GM18517 (cell line): Measurements from ENCODE around the gene RRP15.

Experiments
- ATAC-seq: cut with Tn5 transposase; IDR thresholded peaks from one replicate; pipeline ENCODE4 v1.9.1; 2021; ENCODE audit warnings: mild to moderate bottlenecking, moderate library complexity; ENCODE audit not compliant: unreplicated experiment

Gene RRP15

DNA sequence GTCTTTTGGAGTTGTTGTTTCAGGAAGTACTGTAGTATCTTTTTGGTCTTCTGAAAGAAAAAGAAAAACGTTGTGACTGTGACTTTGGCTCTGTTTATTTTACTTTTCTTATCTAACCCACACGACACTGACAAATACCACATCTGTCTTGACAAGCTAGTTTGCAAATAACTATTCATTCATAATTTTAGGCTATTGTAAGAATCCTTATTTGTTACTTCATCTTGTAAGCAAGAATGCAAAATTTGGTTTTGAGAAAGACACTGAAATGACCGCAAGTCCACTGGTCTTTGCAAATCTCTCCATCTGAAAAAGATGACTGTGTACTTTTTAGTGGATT is 72.8 kb downstream of the RRP15 start:
- no peak for ATAC-seq

- ATAC-seq, result no peak
Observed at GRCh38 chr1:218361298-218362065, 76.4 kb downstream of the RRP15 start.

- no peak for ATAC-seq
Observed at GRCh38 chr1:218362418-218363076, 77.5 kb downstream of the RRP15 start.

DNA sequence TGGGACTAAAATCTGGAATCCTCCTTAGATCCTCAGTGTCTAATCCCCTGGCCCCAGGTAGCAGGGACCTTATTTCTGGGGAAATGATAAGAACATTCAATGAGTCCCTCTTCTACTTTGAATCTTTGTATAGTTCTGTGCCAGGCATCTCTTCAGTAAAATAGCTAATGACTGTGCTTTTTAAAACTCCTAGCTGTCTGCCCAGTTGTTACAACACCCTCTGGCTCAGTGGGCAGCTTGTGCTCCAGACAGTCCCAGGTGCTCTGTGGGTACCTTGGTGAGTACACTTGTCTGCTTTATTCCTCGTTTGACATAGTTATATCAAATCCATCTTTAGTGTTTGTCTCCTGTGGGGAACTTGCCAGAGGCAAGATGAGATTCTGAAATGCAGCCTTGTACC is 78.0 kb downstream of the RRP15 start:
- ATAC-seq, result no peak

DNA sequence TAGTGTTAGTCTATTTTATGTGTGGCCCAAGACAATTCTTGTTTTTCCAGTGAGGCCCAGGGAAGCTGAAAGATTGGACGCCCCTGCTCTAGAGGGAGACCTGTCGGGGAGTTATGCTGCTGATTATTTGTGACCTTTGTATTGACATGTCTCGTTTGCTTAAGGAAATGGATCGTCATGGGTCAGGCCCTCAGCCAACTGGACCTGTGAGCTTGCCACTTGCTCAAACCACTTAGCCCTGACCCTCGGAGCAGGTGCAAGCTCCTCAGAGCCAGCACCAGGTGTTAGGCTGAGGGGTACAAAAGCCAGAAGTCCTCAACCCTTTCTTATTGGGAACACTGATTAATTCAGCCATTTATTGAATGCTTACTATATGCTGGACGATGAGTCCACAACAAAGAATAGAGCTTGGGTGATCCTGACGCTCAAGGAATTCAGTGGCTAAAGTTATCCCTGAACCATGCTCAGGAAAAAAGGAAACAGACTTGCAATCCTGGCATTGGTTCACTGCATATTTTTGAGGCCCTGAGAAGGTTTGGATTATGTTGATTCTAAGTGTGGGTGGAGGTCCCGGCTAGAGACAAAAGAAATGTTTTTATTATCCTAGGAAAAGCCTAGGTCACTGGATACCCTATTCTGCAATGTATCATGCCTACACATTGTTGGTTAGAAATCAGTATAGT is 79.1 kb downstream of the RRP15 start:
- ATAC-seq, result no peak

GRCh38 chr1:218365226-218365999 is 80.3 kb downstream of the RRP15 start:
- no peak for ATAC-seq

DNA sequence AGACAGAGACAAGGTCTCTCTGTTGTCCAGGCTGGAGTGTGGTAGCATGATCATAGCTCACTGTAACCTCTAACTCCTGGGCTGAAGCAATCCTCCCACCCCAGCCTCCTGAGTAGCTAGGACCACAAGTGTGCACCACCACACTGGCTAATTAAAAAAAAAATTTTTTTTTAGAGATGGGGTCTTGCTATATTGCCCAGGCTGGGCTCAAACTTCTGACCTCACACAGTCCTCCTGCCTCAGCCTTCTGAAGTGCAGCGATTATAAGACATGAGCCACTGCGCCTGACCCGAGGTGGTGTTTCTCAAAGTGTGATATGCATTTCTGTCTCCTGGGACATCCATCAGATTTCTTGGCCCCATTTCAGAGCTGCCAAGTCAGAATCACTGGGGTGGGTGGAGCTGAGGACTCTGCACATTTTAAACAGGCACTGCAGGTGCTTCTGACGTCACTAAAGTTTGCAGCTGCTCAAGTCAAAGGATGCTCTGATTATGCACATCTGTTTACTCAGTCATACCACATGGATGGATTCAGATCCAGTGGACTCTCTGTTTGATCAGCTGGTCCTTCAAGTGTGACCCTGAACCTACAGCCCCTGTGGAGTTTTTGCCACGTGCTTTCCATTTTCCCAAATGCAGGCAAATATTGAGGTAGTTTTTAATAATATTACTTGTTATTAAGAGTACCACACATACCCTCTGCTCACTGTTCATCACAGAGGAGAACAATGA is 81.4 kb downstream of the RRP15 start:
- no peak for ATAC-seq

GRCh38 chr1:218367118-218367517 is 82.0 kb downstream of the RRP15 start:
- ATAC-seq, result no peak

DNA sequence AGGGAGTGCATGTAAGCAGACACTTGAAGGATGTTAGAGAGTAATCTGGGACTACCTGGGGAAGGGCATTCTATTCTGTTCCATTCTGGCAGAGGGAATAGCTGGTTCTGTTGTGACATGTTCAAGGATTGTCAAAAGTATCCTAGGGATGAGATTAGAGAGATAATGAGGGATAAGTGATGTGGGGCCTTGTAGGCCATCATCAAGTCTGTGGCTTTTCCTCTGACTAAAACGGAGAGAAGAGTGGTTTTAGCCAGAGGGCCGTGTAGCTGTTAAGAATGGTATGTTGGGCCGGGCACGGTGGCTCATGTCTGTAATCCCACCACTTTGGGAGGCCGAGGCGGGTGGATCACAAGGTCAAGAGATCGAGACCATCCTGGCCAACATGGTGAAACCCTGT is 83.6 kb downstream of the RRP15 start:
- ATAC-seq, result no peak

DNA sequence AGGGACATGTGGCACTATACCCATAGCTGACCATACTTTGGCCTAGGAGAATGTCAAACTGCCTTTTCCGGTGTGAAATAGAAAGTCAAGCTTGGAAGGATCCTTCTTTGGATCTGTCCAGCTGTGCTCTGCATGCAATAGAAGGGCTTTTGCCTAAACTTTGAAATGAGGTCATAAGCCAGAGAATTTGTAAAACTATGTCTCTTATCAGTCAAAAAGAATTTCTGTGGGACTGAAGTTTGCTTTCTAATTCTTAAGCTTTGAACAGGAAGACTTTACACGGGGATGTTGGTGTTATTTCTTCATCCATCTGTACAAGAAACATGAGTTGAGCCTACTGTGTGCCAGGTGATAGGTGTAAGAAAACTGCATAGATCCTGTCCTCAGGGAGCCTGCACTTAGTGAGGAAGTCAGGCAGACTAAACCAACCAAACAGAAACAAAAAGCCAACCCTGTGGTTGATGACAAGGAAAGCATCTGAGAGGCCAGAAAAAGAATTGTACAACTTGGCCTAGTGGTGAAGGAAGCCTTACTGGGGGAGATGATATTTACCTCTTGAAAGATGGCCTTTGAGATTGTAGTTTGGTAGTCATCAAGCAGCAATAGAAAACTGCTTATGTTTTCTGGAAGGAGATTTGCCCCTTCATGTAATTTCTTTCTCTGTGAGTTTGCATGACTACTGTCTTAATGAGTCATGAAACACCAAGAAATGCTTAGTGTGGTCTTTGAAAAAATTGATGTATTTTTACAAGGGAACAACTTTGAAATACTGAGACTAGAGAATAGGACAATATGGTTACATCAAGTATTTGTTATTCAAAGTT is 84.8 kb downstream of the RRP15 start:
- no peak for ATAC-seq

DNA sequence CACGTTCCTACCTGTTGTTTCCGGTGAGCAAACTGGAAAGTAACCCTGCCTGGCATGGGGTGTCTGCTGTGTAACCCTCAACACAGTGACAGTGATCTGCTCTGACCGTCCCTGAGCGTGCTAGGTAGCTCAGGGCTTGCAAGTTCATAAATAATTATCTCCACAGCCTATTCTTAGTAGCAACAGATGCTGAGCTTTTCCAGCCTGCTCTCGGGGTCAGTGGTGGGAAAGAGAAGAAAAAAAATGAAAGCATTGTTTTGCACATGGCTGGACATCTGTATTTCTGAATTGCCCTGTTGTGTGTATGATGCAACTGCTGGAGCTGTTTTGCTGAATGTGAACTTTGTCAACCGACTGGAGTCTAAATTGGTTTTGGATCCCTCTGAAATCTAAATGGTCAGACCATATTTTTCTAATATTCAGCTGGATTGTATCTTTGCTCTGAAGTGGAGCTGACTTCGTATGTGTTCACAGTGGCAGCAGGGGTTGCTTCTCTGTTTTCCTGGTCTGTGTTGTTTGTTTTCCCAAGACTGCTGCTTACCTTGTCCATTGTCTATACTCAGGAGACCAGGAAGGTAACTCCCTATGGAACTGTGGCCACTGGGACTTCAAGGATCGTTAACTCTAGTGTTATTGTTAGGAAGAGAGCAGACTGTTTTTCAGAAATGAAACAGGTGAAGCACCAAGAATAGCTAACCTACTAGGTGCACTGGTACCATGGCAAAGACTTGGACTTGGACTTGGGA is 87.0 kb downstream of the RRP15 start:
- no peak for ATAC-seq

DNA sequence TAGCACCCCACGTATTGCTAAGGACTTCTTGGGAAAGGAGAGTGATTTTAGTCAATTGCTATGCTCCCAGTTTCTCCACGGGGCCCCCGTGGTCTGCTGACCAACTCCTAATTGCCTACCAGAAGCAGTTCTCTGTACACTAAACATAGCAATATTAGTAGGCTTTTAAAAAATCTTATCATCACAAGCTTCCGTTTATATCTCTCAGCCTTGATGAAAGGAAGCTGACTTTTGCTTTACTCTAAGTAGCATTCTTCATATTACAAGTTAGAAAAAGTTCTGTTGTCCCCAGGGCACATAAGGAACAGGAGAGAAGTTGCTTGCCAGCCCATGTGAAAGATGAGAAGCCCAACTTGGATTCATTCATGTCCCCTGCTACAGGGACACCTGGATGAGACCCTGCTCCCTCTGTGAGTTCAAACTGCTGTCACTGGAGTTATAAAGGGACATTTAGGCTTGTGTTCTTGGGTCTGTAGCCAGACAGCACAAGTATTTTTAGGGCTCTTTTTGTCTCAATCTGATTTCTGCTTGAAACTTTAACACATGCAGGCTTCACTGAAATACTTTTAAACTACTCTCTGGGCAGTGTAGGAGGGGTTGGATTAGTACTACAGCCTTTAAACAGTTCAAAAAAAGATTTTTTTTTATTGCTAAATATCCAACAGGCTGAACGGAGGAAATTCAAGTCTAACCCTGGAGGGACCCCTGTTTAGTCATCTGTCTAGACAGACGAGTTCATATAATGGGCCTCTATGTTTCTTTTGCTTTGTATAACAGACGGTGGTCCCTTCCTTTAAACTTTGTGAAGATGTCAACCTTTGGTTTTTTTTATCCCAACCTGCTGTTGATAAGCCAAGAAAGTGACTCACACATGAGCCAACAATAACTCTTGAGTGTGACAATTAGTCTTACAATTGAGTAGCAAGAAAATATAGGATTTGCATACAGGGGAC is 89.6 kb downstream of the RRP15 start:
- ATAC-seq, result no peak

DNA sequence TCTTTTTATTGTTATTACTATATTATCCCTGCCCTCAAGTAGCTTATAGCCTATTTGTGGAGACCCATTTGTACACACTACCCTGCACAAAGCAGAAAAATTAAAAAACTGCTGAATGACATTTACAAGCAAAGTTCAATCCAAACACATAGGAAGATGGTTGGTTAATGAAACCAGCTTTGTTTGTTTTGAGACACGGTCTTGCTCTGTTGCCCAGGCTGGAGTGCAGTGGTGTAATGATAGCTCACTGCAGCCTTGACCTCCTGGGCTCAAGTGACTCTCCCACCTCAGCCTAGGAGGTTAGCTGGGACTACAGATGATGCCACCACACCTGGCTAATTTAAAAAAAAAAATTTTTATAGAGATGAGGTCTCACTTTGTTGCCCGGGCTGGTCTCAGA is 91.6 kb downstream of the RRP15 start:
- ATAC-seq, result peak; percentile 15

GRCh38 chr1:218377143-218377660 is 92.1 kb downstream of the RRP15 start:
- peak; percentile 89 for ATAC-seq

GRCh38 chr1:218380125-218380977 is 95.3 kb downstream of the RRP15 start:
- no peak for ATAC-seq

- ATAC-seq, result no peak
Observed at GRCh38 chr1:218382261-218382660, 97.2 kb downstream of the RRP15 start.

GRCh38 chr1:218383051-218383450 is 98.0 kb downstream of the RRP15 start:
- ATAC-seq, result no peak
